Spleen (tissue), 7 donors: ENCODE data around the gene ARHGEF38.

Experiments
- CTCF ChIP-seq, 11 experiments: fragments of 200-600 bp in 7 of 11; fragments of 450-650 bp in 4 of 11; sonication (generic) in 4 of 11; IDR thresholded peaks in 8 of 11; conservative IDR thresholded peaks in 3 of 11; 1 replicate in 7 of 11; 2 replicates in 4 of 11; pipeline versions ENCODE4 v1.4.0 to v1.8.0; 2016 to 2021; ENCODE audit warnings: antibody characterized with exemption in 11 of 11, inconsistent platforms in 4 of 11, mild to moderate bottlenecking in 1 of 11
- POLR2A ChIP-seq, 3 donors: fragments of 450-650 bp; IDR thresholded peaks; one replicate each; pipeline ENCODE4 v1.5.1; 2017; ENCODE audit warnings: antibody characterized with exemption in 3 of 3, mild to moderate bottlenecking in 1 of 3
- POLR2AphosphoS5 ChIP-seq, 3 donors: sonication (generic); formaldehyde crosslinking; IDR thresholded peaks; one replicate each; pipeline ENCODE4 v1.5.1; 2017; ENCODE audit warnings: antibody characterized with exemption in 3 of 3
- donor health status: DM: no; HTN: no; CAD: no; lungs with moderate emphysema.
- donor health status: DM: no; HTN: no; CAD: no.
- donor health status: DM: no; HTN: no; CAD: no.

GRCh38 chr4:105657117-105657765, 104.8 kb downstream of the ARHGEF38 start:
- no peak for TF ChIP-seq CTCF (IDR thresholded peaks at IDR 0.05 in 8 of 11, conservative IDR thresholded peaks at IDR 0.05 in 3 of 11)
- TF ChIP-seq POLR2A (IDR thresholded peaks at IDR 0.05) = no peak
- no peak for TF ChIP-seq POLR2AphosphoS5 (IDR thresholded peaks at IDR 0.05)
